Measurements from ENCODE around the gene MLLT1.

GRCh38 chr19:6216236-6216995 lies 63.4 kb downstream of the MLLT1 start:
- no peak for TF ChIP-seq EZH2phosphoT487 (IDR thresholded peaks at IDR 0.05; ENCODE audit: insufficient read depth, low read depth)
- no peak for TF ChIP-seq EZH2 (IDR thresholded peaks at IDR 0.05; ENCODE audit: insufficient read depth, poor library complexity, severe bottlenecking)

All from GM23248 (cell line).